ENCODE measurements around the gene CTSG.
"Not testable (repeated sequence)": the region's sequence is repeated elsewhere in the genome, so short reads cannot be mapped to it uniquely, and the experiment has no call there.

Gene CTSG, protein sequence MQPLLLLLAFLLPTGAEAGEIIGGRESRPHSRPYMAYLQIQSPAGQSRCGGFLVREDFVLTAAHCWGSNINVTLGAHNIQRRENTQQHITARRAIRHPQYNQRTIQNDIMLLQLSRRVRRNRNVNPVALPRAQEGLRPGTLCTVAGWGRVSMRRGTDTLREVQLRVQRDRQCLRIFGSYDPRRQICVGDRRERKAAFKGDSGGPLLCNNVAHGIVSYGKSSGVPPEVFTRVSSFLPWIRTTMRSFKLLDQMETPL

DNA sequence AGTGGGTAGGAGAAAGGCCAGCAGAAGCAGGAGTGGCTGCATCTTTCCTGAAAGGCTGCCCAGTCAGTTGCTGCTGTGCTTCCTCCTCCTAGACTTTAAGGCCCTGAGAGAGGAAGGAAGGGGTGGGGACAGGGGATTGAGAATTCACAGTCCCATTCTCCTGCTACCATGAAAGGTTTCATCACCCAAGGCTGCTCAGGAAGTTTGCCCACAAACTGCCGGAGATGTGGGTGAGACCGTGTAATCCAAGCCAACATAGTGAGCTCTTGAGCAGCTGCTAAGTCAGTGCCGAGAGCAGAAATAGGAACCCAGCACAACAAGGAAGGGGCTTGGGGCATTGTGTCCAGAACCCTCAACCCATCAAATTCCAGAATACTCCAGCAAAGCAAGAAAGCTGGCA is at the start of gene CTSG:
CTSG (minus strand) TSS at position 69 of the 400 bp plus-strand sequence; CDS start at position 42, 27 bp downstream.
- DNase-seq (ENCODE audit: insufficient read length, low spot score): no peak
- FAIRE-seq: no peak

- DNase-seq (ENCODE audit: insufficient read length, low spot score): no peak
- FAIRE-seq: no peak
Measured at GRCh38 chr14:24613747-24614146, 37.7 kb upstream of the CTSG start.

DNA sequence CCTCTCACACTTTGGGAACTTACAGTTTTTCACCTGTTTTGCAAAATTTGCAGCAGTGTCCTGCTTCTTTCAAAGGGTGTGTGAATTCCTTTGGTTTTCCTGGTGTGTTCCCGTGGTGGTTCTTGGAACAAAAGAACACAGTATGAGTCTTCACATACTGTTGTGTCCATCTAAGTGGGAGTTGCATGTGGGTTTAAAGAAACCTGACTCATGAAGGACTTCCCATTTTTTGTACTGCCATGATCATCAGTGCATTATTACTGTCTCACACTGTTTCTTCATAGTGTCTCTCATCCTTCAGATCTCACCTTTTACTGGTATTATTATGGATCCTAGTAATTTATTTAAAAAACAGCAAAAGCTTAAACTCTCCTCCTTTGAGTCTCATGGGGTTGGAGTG is 37.2 kb upstream of the CTSG start:
- no peak for FAIRE-seq
- no peak for DNase-seq (ENCODE audit: insufficient read length, low spot score)

- DNase-seq (ENCODE audit: insufficient read length, low spot score) (no peak), FAIRE-seq (no peak)
Measured at GRCh38 chr14:24612196-24612595, 36.1 kb upstream of the CTSG start.

DNA sequence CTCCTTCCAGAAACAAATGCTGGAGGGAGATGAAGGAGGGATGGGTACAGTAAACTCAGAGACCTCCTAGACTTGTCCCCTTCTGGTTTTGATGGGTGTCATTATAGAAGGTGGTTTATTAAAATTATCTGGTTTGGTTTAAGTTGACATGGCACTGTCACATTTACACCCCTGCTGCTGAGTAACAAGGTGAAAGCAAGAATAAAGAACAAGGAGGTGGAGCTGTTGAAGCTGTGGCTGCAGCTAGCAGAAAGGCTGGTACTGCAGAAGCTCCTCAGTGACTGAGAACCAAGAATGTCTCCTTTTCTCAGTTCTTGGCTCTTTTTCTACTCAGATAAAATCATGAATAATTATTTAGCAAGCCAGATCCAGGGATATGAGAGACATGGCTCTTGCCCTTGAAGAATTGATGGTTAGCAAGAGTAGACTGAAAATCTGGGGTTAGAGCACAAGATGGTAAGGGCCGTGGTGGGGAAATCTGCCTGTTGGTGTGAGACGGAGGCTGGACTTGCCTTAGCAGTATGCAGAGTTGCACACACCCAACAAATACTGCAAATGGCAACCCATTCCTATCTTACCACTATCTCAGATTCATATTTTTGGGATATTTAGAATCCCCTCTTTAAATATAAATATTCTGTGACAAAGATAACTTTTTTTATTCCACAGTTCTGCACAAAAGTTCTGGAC is 33.8 kb upstream of the CTSG start, which contains the start of gene GZMH:
GZMH (minus strand) TSS at position 31 of the 690 bp plus-strand sequence. CDS start 72 bp downstream, outside the sequence.
- no peak for FAIRE-seq
- no peak for DNase-seq (ENCODE audit: insufficient read length, low spot score)

DNA sequence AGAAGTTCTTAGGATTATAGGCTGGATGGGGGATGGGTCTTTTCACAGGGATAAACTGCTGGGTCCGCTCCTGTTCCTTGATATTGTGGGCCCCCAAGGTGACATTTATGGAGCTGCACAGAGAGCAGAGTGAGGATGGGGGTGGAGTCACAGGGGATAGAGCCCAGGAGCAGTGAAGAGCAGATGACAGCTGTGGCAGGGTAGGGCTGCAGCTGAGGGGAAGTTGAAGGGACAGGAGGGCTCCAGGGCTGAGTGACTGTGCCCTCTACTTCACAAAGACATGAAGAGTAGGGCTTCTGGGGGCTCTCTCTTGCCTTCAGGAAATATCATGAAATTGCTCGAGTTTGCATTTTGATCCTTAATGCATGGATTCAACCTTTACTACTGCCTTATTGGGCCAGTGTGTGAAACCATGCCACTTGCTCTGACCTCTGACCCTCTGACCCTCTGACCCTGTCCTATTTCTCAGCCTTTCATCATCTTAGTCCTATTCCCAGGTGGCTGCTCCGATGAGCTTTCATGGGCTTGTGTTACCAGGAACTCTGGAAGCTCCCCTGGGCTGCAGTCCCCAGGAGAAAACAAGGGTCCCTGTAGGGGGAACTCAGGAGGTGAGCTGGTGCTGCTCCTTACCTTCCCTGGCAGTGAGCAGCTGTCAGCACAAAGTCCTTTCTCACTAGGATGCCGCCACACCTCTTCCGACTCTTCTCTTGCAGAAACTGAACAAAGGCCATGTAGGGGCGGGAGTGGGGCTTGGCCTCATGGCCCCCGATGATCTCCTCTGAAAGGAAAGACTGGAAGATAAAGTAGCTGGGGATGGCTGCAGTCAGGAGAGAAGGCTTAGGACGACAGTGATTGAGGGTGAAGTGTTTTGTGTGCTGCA is 31.8 kb upstream of the CTSG start:
- FAIRE-seq (no peak), DNase-seq (ENCODE audit: insufficient read length, low spot score) (no peak)

DNA sequence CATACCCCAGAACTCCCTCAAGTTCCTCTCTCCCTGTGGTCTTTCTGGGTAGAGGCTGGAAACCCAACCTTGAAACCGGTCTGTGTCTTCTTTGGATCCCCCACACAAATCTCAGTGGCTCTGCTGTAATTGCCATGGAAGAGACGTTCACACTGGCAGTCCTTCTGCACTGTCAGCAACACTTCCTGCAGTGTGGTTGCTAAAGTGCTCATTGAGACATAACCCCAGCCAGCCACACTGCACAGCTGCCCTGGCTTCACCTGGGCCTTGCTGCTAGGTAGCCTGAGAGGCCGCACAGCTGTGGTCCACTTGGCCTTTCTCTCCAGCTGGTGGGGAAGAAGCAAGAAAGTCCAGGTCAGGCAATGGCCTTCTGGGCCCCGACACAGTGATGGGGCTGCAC is 31.0 kb upstream of the CTSG start:
- FAIRE-seq (no peak), DNase-seq (ENCODE audit: insufficient read length, low spot score) (no peak)

- DNase-seq (ENCODE audit: insufficient read length, low spot score) (no peak), FAIRE-seq (no peak)
Measured at GRCh38 chr14:24606297-24606696, 30.2 kb upstream of the CTSG start.

DNA sequence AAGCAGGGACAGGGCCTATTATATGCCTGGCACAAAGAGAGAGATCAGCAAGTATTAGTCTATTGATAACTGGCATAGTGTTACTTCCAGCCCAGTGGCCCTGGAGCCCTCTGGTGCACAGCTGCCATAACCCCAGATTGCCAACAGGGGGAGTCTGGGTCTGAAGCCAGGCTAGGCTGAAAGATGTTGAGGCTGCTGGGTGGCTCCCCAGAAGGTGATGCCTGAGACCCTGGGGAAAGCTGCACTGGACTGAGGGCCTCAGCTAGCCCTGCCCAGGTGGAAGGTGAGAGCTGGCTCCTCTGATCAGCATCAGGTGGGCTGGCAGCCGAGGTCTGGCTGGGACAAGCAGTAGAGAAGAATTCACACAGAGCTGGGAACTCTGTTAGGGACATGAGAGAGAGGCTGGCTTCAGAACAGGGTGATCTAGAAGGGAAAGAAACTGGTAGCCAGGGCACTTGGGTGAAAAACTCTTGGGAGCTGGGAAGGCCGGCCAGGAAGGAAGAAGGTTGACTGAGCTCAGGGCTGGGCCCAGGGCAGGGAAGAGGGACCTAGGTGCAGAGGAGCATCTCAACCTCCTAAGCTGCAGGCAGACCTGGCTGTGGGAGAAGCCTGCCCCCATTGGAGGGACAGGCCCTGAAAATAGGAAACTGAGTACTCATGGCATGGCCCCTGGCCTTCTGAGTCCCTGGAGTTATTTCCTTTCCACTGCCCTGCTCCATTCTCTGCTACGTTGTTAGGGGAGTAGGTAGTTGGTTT is 29.6 kb upstream of the CTSG start:
- FAIRE-seq (no peak), DNase-seq (ENCODE audit: insufficient read length, low spot score) (peak; percentile 5)

DNA sequence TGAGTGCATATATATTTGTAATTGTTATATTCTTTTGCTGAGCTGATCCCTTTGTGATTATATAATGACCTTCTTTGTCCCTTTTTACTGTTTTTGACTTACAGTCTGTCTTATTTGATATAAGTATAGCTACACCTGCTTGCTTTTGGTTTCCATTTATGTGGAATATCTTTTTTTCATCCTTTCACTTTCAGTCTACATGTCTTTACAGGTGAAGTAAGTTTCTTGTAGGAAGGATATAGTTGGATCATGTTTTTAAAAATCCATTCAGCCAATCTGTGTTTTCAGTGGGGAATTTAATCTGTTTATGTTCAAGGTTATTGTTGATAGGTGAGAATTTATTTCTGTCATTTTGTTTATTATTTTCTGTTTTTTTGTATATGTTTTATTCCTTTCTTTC is 21.4 kb upstream of the CTSG start:
- FAIRE-seq (no peak), DNase-seq (ENCODE audit: insufficient read length, low spot score) (no peak)

DNA sequence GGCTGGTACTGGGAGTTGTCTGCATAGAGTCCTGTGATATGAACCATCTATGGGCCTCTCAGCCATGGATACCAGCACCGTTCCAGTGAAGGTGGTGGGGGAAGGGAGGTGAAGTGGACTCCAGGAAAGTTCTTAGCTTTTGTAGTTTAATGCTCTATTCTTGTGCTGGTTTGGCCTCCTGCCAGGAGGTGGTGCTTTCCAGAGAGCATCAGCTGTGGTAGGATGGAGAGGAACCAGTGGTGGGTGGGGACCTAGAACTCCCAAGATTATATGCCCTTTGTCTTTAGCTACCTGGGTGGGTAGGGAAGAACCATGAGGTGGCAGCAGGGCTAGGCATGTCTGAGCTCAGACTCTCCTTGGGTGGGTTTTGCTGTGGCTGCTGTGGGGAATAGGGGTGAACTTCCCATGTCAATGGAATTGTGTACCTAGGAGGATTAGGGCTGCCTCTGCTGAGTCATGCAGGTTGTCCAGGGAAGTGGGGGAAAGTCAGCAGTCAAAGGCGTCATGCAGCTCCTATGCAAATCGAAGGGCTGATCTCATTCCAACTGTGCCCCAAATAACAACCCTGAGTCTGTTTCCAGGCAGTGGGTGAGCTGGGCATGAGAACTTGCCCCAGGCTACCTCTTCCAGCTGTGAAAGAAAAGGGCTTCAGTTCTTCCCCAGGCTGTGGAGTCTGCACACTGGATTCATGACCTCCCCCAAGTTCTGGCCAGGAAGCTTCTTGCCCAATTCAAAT is 19.2 kb upstream of the CTSG start:
- FAIRE-seq (no peak), DNase-seq (ENCODE audit: insufficient read length, low spot score) (no peak)

DNA sequence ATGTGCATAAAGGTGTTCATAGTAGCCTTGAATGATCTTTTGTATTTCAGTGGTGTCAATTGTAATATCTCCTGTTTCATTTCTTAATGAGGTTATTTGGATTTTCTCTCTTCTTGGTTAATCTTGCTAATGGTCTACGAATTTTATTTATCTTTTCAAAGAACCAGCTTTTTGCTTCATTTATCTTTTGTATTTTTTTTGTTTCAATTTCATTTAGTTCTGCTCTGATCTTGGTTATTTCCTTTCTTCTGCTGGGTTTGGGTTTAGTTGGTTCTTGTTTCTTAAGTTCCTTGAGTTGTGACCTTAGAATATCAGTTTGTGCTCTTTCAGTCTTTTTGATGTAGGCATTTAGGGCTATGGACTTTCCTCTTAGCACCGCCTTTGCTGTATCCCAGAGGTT is 15.0 kb upstream of the CTSG start:
- DNase-seq (ENCODE audit: insufficient read length, low spot score); FAIRE-seq: not testable (repeated sequence)

- not testable (repeated sequence) for FAIRE-seq; DNase-seq (ENCODE audit: insufficient read length, low spot score)
Measured at GRCh38 chr14:24584402-24584801, 8.4 kb upstream of the CTSG start.

- DNase-seq (ENCODE audit: insufficient read length, low spot score): no peak
- no peak for FAIRE-seq
Measured at GRCh38 chr14:24578558-24578957, 2.5 kb upstream of the CTSG start.

DNA sequence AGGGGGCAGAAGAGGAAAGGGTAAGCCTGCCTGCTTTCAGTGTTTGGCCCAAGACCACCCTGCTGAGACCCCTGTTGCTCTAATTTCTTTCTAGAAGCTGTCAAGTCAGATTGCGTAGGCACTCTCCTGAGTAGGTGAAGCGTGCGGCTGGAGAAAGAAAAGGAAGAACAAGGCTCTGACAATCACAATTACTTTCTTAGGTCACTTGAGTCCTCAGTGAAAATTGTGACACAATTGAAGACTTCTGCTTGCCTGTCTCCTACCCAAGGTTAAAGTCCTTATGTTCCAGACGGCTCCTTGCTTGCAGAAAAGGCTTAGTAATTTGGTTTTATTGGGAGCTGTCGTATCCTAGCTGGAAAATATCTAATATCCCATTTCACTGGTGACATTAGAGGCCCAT is 721 bp upstream of the CTSG start:
- DNase-seq (ENCODE audit: insufficient read length, low spot score) (no peak), FAIRE-seq (no peak)

- FAIRE-seq (no peak), DNase-seq (ENCODE audit: insufficient read length, low spot score) (no peak)
Measured at GRCh38 chr14:24574206-24574774, 1.8 kb downstream of the CTSG start.

GRCh38 chr14:24566318-24566717 is 9.7 kb downstream of the CTSG start:
- FAIRE-seq (no peak), DNase-seq (ENCODE audit: insufficient read length, low spot score) (no peak)

- FAIRE-seq (no peak), DNase-seq (ENCODE audit: insufficient read length, low spot score) (no peak)
Measured at GRCh38 chr14:24565766-24566165, 10.3 kb downstream of the CTSG start.

- DNase-seq (ENCODE audit: insufficient read length, low spot score): no peak
Measured at GRCh38 chr14:24563505-24563904, 12.5 kb downstream of the CTSG start.

GRCh38 chr14:24556756-24557155 is 19.3 kb downstream of the CTSG start:
- FAIRE-seq (no peak), DNase-seq (ENCODE audit: insufficient read length, low spot score) (no peak)

More at GRCh38 chr14:24563505-24563904, 12.5 kb downstream of the CTSG start:
- FAIRE-seq: no peak
